Trophoblast cell (in vitro differentiated cells and primary cell): Measurements from ENCODE around the gene KIRREL3.

ENCODE experiments used
- DNase-seq, 2 donors: peaks; one replicate each; pipeline ENCODE4 v3.0.0-alpha.2; 2016
- H2AFZ ChIP-seq: 2 replicates; pipeline ENCODE4 v1.6.1; 2013; ENCODE audit warnings: low read length, moderate library complexity, mild to moderate bottlenecking; ENCODE audit not compliant: insufficient read depth, poor library complexity
- H2AK5ac ChIP-seq: 2 replicates; pipeline ENCODE4 v1.6.1; 2013; ENCODE audit warnings: mild to moderate bottlenecking, low read length
- H2BK120ac ChIP-seq: 2 replicates; pipeline ENCODE4 v1.6.1; 2013; ENCODE audit warnings: low read length, mild to moderate bottlenecking, moderate library complexity; ENCODE audit not compliant: insufficient read depth, poor library complexity
- H2BK12ac ChIP-seq: 2 replicates; pipeline ENCODE4 v1.6.1; 2013; ENCODE audit warnings: mild to moderate bottlenecking, low read length, moderate library complexity
- H2BK5ac ChIP-seq: 2 replicates; pipeline ENCODE4 v1.6.1; 2013; ENCODE audit warnings: low read length, low read depth, moderate library complexity, mild to moderate bottlenecking; ENCODE audit not compliant: poor library complexity
- H3K14ac ChIP-seq: 2 replicates; pipeline ENCODE4 v1.6.1; 2013; ENCODE audit warnings: mild to moderate bottlenecking, low read length
- H3K18ac ChIP-seq: 2 replicates; pipeline ENCODE4 v1.6.1; 2013; ENCODE audit warnings: mild to moderate bottlenecking, low read length
- H3K23ac ChIP-seq: 2 replicates; pipeline ENCODE4 v1.6.1; 2013; ENCODE audit warnings: low read length
- H3K27ac ChIP-seq: 2 replicates; pipeline ENCODE4 v1.5.1; 2013; ENCODE audit warnings: low read depth, mild to moderate bottlenecking, inconsistent platforms, low read length, moderate library complexity
- H3K27me3 ChIP-seq: 2 replicates; pipeline ENCODE4 v1.6.1; 2013; ENCODE audit warnings: inconsistent platforms, mild to moderate bottlenecking, low read length, moderate library complexity; ENCODE audit not compliant: insufficient read depth
- H3K36me3 ChIP-seq, 2 experiments: 1 replicate in 1 of 2; 2 replicates in 1 of 2; pipeline ENCODE4 v1.6.1; 2013; ENCODE audit warnings: low read length in 2 of 2, mild to moderate bottlenecking in 2 of 2, moderate library complexity in 1 of 2; ENCODE audit not compliant: insufficient read depth in 2 of 2, control insufficient read depth in 1 of 2
- H3K4ac ChIP-seq: 2 replicates; pipeline ENCODE4 v1.6.1; 2013; ENCODE audit warnings: low read depth, mild to moderate bottlenecking, low read length, moderate library complexity
- H3K4me1 ChIP-seq, 2 experiments: 1 replicate in 1 of 2; 2 replicates in 1 of 2; pipeline ENCODE4 v1.6.1; 2013; ENCODE audit warnings: low read length in 2 of 2, mild to moderate bottlenecking in 2 of 2, moderate library complexity in 1 of 2; ENCODE audit not compliant: insufficient read depth in 2 of 2, control insufficient read depth in 1 of 2
- H3K4me2 ChIP-seq: 2 replicates; pipeline ENCODE4 v1.6.1; 2013; ENCODE audit warnings: inconsistent platforms, mild to moderate bottlenecking, low read length, moderate library complexity
- H3K4me3 ChIP-seq: 2 replicates; pipeline ENCODE4 v1.5.1; 2013; ENCODE audit warnings: mild to moderate bottlenecking, low read depth, low read length, inconsistent platforms
- H3K79me1 ChIP-seq: one replicate; pipeline ENCODE4 v1.6.1; 2013; ENCODE audit warnings: low read length
- H3K79me2 ChIP-seq: 2 replicates; pipeline ENCODE4 v1.6.1; 2013; ENCODE audit warnings: low read length, mild to moderate bottlenecking; ENCODE audit not compliant: control insufficient read depth, insufficient read depth, poor library complexity
- H3K9ac ChIP-seq: 2 replicates; pipeline ENCODE4 v1.6.1; 2013; ENCODE audit warnings: mild to moderate bottlenecking, low read length
- H3K9me3 ChIP-seq: 2 replicates; pipeline ENCODE4 v1.6.1; 2013; ENCODE audit warnings: low read depth, mild to moderate bottlenecking, control low read depth, inconsistent platforms, low read length; ENCODE audit not compliant: insufficient read depth
- H4K12ac ChIP-seq: 2 replicates; pipeline ENCODE4 v1.6.1; 2013; ENCODE audit warnings: low read depth, mild to moderate bottlenecking, low read length, moderate library complexity
- H4K8ac ChIP-seq: 2 replicates; pipeline ENCODE4 v1.6.1; 2013; ENCODE audit warnings: low read depth, mild to moderate bottlenecking, low read length, moderate library complexity
- H4K91ac ChIP-seq: one replicate; pipeline ENCODE4 v1.6.1; 2013; ENCODE audit warnings: low read depth, mild to moderate bottlenecking, low read length, moderate library complexity
- WGBS: extraction: QIAGEN DNeasy Blood & Tissue Kit; methylation state at CpG from one replicate; pipeline ENCODE4 v1.1.7; 2013; ENCODE audit warnings: missing lambda C conversion rate; ENCODE audit not compliant: insufficient read length, insufficient coverage; ENCODE audit errors: extremely low coverage; 5-methylcytosine and 5-hydroxymethylcytosine counted together

The KIRREL3 gene

DNA sequence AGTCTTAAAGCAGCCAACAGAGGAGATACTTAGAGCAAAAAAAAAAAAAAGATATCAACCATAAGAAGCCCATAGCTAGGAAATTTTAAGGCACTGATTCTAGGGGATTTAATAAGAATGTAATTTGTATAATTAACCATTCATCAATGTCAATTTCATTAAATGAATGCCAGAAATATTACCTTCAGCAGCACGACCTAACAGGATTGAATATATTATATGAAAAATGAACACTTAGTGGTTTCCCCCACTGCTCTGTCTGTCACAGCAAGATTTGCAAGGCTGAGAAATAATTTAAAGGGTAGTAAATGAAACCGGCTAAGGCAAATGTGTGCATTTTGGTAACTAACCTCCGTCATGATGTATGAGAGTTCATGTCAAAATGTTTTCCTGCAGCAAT, 319.9 kb downstream of the KIRREL3 start:
- no peaks in the 10 kb centered on the region for H3K79me1 ChIP-seq
- no peak overlapping the region for H2BK12ac ChIP-seq
- H3K14ac ChIP-seq: no peak overlapping the region
- no peak for DNase-seq
- no peak overlapping the region for H4K12ac ChIP-seq
- no peaks in the 10 kb centered on the region for H3K27me3 ChIP-seq
- no CpG with 5 or more reads among the region's 3 CpGs for WGBS
- H4K91ac ChIP-seq: no peak overlapping the region
- no peak overlapping the region for H3K4me2 ChIP-seq
- no peak overlapping the region for H3K23ac ChIP-seq
- H4K8ac ChIP-seq: no peak overlapping the region
- H3K4me3 ChIP-seq: no peak overlapping the region
- H3K4me1 ChIP-seq: no peaks in the 10 kb centered on the region
- H3K4ac ChIP-seq: no peak overlapping the region
- H2AK5ac ChIP-seq: no peak overlapping the region
- H3K9me3 ChIP-seq: no peaks in the 10 kb centered on the region
- H2AFZ ChIP-seq: no peak overlapping the region
- no peaks in the 10 kb centered on the region for H3K36me3 ChIP-seq
- H3K9ac ChIP-seq: no peak overlapping the region
- no peak overlapping the region for H3K27ac ChIP-seq
- H2BK120ac ChIP-seq: no peak overlapping the region
- H3K18ac ChIP-seq: no peak overlapping the region
- H3K79me2 ChIP-seq: no peaks in the 10 kb centered on the region
- H2BK5ac ChIP-seq: no peak overlapping the region

DNA sequence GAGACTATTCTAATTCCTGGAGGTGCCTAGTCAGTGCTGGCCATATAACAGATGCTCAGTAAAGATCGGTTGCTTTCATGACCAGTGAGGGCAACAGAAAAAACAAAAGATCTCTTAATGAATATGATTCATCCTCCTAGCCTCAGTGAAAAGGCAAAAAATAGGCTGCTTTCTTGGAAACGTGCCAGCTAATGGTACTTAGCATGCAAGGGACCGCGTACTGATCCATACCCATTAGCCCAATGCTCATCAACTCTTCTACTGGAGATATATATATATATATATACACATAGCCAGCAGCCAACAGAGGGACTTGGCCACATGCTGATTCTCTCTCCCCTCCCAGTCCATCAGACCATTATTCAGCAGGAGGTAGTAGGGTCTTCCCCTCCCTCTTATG, 320.4 kb downstream of the KIRREL3 start:
- H2BK5ac ChIP-seq: no peak overlapping the region
- H3K9ac ChIP-seq: no peak overlapping the region
- H2BK120ac ChIP-seq: no peak overlapping the region
- H3K27me3 ChIP-seq: no peaks in the 10 kb centered on the region
- no peaks in the 10 kb centered on the region for H3K79me2 ChIP-seq
- no peaks in the 10 kb centered on the region for H3K36me3 ChIP-seq
- H3K18ac ChIP-seq: no peak overlapping the region
- no peak for DNase-seq
- H4K12ac ChIP-seq: no peak overlapping the region
- H2AK5ac ChIP-seq: no peak overlapping the region
- H3K27ac ChIP-seq: no peak overlapping the region
- H3K4me3 ChIP-seq: no peak overlapping the region
- no peak overlapping the region for H2BK12ac ChIP-seq
- no CpG with 5 or more reads among the region's 4 CpGs for WGBS
- H3K4me2 ChIP-seq: no peak overlapping the region
- no peak overlapping the region for H3K14ac ChIP-seq
- H3K79me1 ChIP-seq: no peaks in the 10 kb centered on the region
- no peak overlapping the region for H4K8ac ChIP-seq
- no peak overlapping the region for H2AFZ ChIP-seq
- no peak overlapping the region for H3K4ac ChIP-seq
- no peaks in the 10 kb centered on the region for H3K9me3 ChIP-seq
- no peaks in the 10 kb centered on the region for H3K4me1 ChIP-seq
- H4K91ac ChIP-seq: no peak overlapping the region
- no peak overlapping the region for H3K23ac ChIP-seq

DNA sequence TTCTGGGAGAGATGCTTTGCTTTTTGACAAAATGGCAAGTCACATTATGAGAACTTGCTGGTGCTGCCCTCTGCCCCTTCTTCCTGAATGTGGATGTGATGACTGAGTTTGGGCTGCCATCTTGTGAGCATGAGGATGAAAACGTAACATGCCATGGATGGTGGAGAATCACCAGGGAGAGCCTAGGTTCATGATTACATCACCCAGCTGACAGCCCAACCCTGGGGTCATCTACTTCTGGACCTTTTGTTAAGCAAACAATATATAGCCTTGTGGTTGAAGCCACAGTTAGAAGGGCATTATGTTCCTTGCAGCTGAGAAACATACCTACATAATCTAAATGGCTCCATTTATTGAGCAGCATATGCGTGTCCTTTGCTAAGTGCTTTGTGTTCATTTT, 321.5 kb downstream of the KIRREL3 start:
- no peak overlapping the region for H4K12ac ChIP-seq
- no peaks in the 10 kb centered on the region for H3K9me3 ChIP-seq
- no peak overlapping the region for H2AK5ac ChIP-seq
- no peaks in the 10 kb centered on the region for H3K36me3 ChIP-seq
- no CpG with 5 or more reads among the region's 2 CpGs for WGBS
- H3K4me3 ChIP-seq: no peak overlapping the region
- H3K4ac ChIP-seq: no peak overlapping the region
- no peak overlapping the region for H3K27ac ChIP-seq
- H4K8ac ChIP-seq: no peak overlapping the region
- H3K79me2 ChIP-seq: no peaks in the 10 kb centered on the region
- H3K79me1 ChIP-seq: no peaks in the 10 kb centered on the region
- H3K18ac ChIP-seq: no peak overlapping the region
- DNase-seq: no peak
- no peaks in the 10 kb centered on the region for H3K4me1 ChIP-seq
- no peak overlapping the region for H3K4me2 ChIP-seq
- peak overlapping the region; percentile 24 for H3K9ac ChIP-seq
- H3K27me3 ChIP-seq: no peaks in the 10 kb centered on the region
- H3K14ac ChIP-seq: no peak overlapping the region
- H3K23ac ChIP-seq: no peak overlapping the region
- H2AFZ ChIP-seq: no peak overlapping the region
- H2BK12ac ChIP-seq: no peak overlapping the region
- H2BK5ac ChIP-seq: no peak overlapping the region
- no peak overlapping the region for H4K91ac ChIP-seq
- no peak overlapping the region for H2BK120ac ChIP-seq

DNA sequence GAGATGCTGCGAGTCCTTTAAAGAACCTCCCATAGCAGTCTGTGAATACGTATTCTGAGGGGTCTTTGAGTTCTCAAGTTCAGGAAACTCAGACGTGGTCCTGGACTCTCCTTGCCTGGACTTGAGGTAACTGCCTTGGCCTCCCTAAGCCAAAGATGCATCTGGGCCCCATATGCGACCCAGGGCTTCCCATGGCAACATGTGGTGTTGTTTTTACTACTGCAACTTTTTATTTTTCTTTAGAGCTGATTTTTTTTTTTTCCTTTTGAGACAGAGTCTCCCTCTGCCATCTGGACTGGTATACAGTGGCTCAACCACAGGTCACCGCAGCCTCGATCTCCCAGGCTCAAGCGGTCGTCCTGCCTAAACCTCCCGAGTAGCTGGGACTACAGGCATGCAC, 324.0 kb downstream of the KIRREL3 start:
- Histone ChIP-seq H3K4me3 (no peak overlapping the region), H3K14ac (no peak overlapping the region), H3K27me3 (no peaks in the 10 kb centered on the region), H2BK5ac (no peak overlapping the region), H2AFZ (no peak overlapping the region), H2AK5ac (no peak overlapping the region), H3K9ac (no peak overlapping the region), H3K18ac (no peak overlapping the region), H3K4me2 (no peak overlapping the region), H2BK120ac (no peak overlapping the region), H3K23ac (no peak overlapping the region), H3K79me1 (no peaks in the 10 kb centered on the region), H4K12ac (no peak overlapping the region), H3K36me3 (no peaks in the 10 kb centered on the region), H3K9me3 (no peaks in the 10 kb centered on the region), H3K27ac (no peak overlapping the region), H4K8ac (no peak overlapping the region), H3K4ac (no peak overlapping the region), H2BK12ac (no peak overlapping the region), H3K79me2 (no peaks in the 10 kb centered on the region), H3K4me1 (no peaks in the 10 kb centered on the region), H4K91ac (no peak overlapping the region)
- no CpG with 5 or more reads among the region's 9 CpGs for WGBS
- DNase-seq: no peak
